Right ventricle myocardium inferior (tissue), 1 donor: ENCODE results near the gene RGS9. TPM values are rescaled to one million over a fixed set of nuclear protein-coding genes. Genes with fewer than 3 reads are reported as not detected.
"Not testable (repeated sequence)": the region's sequence is repeated elsewhere in the genome, so short reads cannot be mapped to it uniquely, and the experiment has no call there.

ENCODE experiments used
- ATAC-seq: fragments of 200-7000 bp; cut with Tn5 transposase; one replicate; pipeline ENCODE4 v1.9.1; 2020; ENCODE audit warnings: mild to moderate bottlenecking, moderate library complexity
- DNase-seq: peaks from one replicate; pipeline ENCODE4 v3.0.0; 2021; ENCODE audit errors: missing footprints
- intact Hi-C: fragments of 100-400 bp; cut with DNase I; formaldehyde crosslinking; loops from one replicate; pipeline ENCODE4 v1.11.0; 2022
- total RNA-seq: library from RNA; stranded (reverse); fragmentation: NEBNext Ultra II Directional; extraction: Animal tissue kit (Norgen Biotek cat#: 25700); gene quantifications from one replicate; pipeline ENCODE4 v1.2.1, GENCODE V29; 2021
- donor health status: DM: no; HTN: yes; CAD: no; lungs with severe emphysema.

The RGS9 gene
- total RNA-seq, 1 donor from 2014 or later = 2.8 TPM

DNA sequence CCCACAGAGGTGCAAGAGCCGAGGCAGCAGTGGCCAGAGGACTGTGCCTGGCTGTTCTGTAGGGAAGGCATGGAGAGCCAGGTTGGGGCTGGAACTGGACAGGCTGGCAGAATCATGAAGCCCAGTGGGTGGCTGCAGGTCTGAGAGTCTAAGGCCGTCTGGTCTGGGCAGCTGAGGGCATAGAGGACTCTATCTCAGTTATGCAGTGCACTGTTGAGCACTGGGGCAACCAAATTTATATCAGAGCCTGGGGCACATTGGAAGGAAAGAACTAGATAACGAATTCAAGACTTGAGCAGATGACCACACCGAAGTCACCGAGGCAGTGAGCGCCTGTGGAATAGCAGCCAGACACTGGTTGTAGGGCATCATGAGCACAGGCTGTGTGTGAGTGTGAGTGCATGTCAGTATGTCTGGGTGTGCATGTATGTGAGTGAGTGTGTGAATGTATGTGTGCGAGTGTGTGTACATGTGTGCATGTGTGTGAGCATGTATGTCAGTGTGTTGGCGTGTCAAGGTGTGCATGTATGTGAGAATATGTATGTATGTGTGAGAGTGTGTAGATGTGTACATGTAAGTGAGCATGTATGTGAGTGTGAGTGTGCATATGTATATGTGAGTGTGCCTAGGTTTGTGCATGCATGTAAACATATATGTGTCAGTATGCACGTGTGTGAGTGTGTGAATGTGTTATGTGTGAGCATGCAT is 37.0 kb downstream of the RGS9 start:
- intact Hi-C loops = no loop called here
- DNase-seq (no peak), ATAC-seq (no peak)

GRCh38 chr17:65174974-65175373 is 37.8 kb downstream of the RGS9 start:
- ATAC-seq (no peak), DNase-seq (no peak)
- intact Hi-C loops = no loop called here

DNA sequence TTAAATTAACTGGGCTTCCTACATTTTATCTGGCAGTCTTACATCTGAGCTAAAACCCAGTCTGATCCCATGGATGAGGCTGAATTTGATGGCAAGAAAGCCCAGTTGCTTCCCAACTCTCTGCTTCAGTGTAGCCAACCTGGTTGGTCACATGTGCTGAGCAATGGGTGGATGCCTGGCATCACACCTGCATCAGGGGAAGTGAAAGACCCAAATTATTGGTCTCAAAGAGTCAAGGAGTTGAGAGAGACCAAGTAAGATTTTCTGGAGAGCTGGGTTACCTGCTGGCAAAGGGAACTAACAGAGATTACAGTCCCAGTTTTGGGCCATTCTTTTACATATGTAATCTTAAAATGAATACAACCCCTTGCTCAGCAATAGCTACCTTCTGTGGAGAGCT is 38.8 kb downstream of the RGS9 start:
- ATAC-seq (no peak), DNase-seq (no peak)
- intact Hi-C loops = no loop called here

- intact Hi-C loops = no loop called here
- DNase-seq = no peak
- no peak for ATAC-seq
Observed at GRCh38 chr17:65176646-65177409, 39.7 kb downstream of the RGS9 start.

GRCh38 chr17:65177901-65178300 is 40.7 kb downstream of the RGS9 start:
- ATAC-seq (no peak), DNase-seq (no peak)
- intact Hi-C loops = no loop called here

DNA sequence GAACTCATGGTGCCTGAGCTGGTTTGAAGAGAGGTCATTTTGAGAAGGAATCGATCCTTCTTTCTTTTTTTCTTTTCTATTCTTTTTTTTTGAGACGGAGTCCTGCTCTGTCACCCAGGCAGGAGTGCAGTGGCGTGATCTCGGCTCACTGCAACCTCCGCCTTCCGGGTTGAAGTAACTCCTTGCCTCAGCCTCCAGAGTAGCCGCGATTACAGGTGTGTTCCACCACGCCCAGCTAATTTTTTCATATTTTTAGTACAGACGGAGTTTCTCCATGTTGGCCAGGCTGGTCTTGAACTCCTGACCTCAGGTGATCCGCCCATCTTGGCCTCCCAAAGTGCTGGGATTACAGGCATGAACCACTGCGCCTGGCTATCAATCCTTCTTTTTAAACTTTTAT is 43.1 kb downstream of the RGS9 start:
- ATAC-seq, DNase-seq, intact Hi-C loops: not testable (repeated sequence)

GRCh38 chr17:65180752-65181236 is 43.6 kb downstream of the RGS9 start:
- ATAC-seq, DNase-seq, intact Hi-C loops: not testable (repeated sequence)

DNA sequence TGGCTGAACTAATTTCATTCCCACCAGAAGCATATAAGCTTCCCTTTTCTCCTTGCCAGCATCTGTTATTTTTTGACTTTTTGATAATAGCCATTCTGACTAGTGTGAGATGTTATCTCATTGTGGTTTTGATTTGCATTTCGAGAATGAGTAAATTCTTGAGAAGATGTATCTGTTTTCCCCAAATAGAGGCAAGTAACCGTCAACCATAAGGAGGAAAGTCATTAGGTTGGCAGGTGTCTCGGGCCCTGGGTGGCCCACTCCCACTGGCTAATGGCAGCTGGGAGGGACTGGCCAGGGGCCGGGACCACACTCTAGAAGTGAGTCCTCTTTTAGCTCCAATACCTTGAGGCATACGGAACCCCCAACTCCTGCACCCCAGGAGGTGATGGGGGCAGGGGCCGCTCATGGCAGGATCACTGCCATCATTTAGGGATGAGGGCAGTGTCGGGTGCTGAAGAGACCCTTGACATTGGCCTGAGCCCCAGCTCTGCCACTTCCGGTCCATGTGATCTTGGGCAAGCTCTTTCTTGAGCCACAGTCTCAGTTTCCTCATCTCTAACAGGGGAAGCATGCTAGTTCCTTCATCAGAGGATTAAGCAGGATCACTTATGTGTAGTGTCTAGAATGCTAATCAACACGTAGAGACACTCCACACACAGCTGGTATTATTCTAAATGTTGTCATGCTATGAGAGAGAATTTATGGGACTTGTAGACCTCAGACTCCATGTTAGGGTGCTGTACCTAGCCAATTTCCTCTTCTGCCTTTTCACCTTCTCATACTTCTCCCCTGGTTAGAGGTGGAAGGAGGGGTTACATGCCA is 44.3 kb downstream of the RGS9 start:
- ATAC-seq = no peak
- no peak for DNase-seq
- intact Hi-C loops = no loop called here

DNA sequence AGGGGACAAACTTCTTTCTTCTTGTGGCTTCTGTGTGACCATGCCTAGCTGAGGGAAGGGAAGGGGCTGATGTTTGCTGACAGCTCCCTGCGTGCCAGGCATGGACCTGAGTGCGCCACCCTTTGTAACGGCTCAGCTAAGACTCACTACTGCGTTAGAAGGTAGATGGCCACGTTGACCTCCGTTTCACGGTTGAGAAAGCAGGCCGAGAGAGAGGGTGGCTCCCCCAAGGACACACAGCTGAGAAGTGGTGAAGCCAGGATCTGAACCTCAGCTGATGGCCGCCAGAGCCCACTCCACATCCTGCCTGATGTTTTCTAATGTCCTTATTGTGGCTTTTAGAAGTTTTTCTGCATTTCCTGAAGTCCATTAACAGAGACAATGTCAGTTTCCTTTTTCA is 45.1 kb downstream of the RGS9 start:
- DNase-seq (no peak), ATAC-seq (no peak)
- intact Hi-C loops = no loop called here

GRCh38 chr17:65183736-65184135 is 46.6 kb downstream of the RGS9 start:
- intact Hi-C loops = no loop called here

DNA sequence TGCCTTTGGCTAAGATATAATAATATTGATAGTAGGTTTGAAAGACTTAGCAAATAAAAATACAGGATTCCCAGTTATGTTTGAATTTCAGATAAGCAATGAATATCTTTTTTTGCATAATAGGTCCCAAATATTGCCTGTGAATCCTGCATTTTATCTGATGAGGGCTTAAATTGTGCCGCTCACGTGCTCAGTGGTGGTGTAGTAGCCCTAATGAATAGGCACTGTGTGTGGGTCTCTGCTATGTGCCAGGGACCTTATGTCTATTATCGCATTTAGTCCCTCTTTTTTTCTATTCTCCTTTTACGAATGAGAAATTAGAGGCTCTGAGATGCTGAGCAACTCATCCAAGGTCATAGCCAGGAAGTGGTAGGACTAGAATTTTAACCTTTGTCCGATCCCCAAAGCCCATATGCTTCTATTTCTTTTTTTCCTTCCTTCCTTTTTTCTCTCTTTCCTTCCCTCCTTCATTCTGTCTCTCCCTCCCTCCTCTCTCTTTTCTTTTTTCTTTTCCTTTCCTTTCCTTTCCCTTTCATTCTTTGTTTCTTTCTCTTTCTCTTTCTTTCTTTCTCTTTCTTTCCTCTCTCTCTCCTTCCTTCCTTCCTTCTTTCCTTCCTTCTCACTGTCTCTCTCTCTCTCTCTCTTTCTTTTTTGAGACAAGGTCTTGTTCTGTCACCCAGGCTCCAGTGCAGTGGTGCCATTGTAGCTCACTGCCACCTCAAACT is 47.2 kb downstream of the RGS9 start:
- intact Hi-C loops = no loop called here
- ATAC-seq = no peak
- DNase-seq = no peak

More at GRCh38 chr17:65183736-65184135, 46.6 kb downstream of the RGS9 start:
- DNase-seq (no peak), ATAC-seq (no peak)

DNA sequence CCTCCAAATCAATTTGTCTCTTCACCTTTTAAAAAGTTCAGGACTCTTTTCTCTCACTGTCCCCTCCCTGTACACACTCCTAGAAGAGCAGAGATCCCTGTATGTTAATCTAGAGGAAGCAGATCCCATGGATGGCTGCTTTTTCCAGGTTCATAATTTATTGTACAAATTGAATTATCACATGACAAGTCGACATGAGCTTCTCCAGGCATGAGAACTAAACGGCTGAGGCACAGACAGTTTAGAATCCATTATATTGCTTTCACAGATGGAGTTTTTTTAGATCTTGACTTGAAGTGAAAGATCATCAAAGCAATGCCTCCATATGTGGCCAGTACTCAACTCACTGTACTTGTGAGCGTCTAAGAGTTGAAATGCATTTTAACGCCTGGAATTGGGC is 47.9 kb downstream of the RGS9 start:
- no peak for ATAC-seq
- no peak for DNase-seq
- intact Hi-C loops = no loop called here

DNA sequence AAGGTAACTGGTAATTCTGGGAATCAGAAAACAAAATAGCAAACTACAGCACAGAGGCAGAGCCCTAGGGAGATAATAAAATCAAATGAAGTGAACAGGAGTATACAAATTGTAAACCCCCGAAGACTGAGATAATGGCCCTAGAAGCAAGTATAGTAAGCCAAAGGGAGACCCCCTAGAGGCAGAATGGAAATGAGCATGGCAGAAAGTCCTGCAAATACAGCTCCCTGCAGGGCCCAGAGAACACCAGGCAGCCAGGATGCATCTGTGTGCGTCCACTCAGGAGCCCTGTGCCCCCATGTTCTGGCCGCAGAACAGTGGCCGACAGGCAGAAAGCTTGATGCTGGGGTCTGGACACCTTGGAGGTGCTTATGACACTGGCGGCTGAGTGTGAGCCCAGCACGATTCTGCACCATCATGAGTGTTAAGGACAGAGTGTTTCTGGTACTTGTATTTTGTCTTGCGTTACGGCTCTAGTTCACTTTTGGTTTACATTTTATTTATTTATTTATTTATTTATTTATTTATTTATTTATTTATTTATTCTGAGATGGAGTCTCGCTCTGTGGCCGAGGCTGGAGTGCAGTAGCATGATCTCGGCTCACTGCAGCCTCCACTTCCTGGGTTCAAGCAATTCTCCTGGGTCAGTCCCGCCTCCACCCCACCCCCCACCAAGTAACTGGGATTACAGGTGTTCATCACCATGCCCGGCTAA is 48.7 kb downstream of the RGS9 start:
- ATAC-seq (no peak), DNase-seq (no peak)
- intact Hi-C loops = no loop called here

GRCh38 chr17:65190467-65191097 is 53.4 kb downstream of the RGS9 start:
- intact Hi-C loops = loop anchor here (10.0 kb wide), 1 partner anchor 266 kb away; no protein-coding TSS in a partner anchor
- no peak for ATAC-seq
- no peak for DNase-seq

DNA sequence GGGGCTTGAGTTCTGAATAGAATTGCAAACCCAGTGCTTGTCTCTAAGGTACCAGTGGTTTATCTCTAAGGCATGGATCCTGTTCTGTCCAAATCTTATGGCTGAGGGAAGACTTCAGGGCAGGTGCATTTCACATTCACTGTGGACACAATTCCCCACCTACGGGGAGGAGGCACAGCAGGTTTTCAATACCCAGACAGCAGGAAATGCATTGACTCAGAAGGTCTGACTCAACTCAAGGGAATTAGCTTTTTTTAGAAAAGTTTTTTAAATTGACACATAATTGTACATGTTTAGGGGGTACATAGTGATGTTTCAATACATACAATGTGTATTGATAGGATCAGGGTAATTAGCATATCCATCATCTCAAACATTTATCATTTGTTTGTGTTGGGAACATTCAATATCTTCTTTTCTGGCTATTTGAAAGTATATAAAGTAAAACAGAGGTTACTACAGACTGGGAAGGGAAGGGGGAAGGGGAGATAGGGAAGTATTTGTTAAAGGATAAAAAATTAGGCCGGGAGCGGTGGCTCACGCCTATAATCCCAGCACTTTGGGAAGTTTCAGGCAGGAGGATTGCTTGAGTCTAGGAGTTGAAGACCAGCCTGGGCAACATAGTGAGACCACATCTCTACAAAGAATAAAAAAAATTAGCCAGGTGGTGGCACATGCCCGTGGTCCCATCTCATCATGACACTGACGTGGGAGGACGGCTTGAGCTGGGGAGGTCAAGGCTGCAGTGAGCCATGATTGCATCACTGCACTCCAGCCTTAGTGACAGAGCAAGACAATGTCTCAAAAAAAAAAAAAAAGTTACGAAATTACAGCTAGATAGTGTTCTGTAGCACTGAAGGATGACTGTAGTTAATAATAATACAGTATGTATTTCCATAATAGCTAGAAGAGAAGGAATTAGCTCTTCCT is 54.9 kb downstream of the RGS9 start:
- DNase-seq = no peak
- intact Hi-C loops = loop anchor here (10.0 kb wide), 1 partner anchor 267 kb away; no protein-coding TSS in a partner anchor
- no peak for ATAC-seq

- DNase-seq = no peak
- ATAC-seq = no peak
- intact Hi-C loops = loop anchor here (10.0 kb wide), 1 partner anchor 269 kb away; no protein-coding TSS in a partner anchor
Observed at GRCh38 chr17:65193305-65193704, 56.1 kb downstream of the RGS9 start.
